Endothelial cell of hepatic sinusoid (primary cell): ENCODE results near the gene SH2D1A.
"Not testable (repeated sequence)": the region's sequence is repeated elsewhere in the genome, so short reads cannot be mapped to it uniquely, and the experiment has no call there.

Source experiments
- in situ Hi-C: cut with HindIII; loops from 2 replicates; pipeline ENCODE4 v1.10.0; 2017; ENCODE audit warnings: low sequenced_read_pairs

SH2D1A gene

GRCh38 chrX:124348885-124349453 lies 2.6 kb downstream of the SH2D1A start:
- in situ Hi-C loops: no loop called here

- in situ Hi-C loops: no loop called here
These were observed 8.3 kb downstream of the SH2D1A start for GRCh38 chrX:124354648-124355047.

GRCh38 chrX:124358800-124359383 lies 12.5 kb downstream of the SH2D1A start:
- in situ Hi-C loops: no loop called here

- in situ Hi-C loops: no loop called here
These were observed 15.7 kb downstream of the SH2D1A start for GRCh38 chrX:124362072-124362471.

- in situ Hi-C loops: no loop called here
These were observed 16.4 kb downstream of the SH2D1A start for GRCh38 chrX:124362761-124363160.

- in situ Hi-C loops: no loop called here
These were observed 23.4 kb downstream of the SH2D1A start for GRCh38 chrX:124369722-124370121.

GRCh38 chrX:124373348-124373747 lies 27.0 kb downstream of the SH2D1A start:
- in situ Hi-C loops: no loop called here

GRCh38 chrX:124378643-124379042 lies 32.3 kb downstream of the SH2D1A start:
- in situ Hi-C loops: no loop called here

- in situ Hi-C loops: no loop called here
These were observed 37.0 kb downstream of the SH2D1A start for GRCh38 chrX:124383354-124383753.

- in situ Hi-C loops: no loop called here
These were observed 40.0 kb downstream of the SH2D1A start for GRCh38 chrX:124386401-124386800.

GRCh38 chrX:124388562-124388961 lies 42.2 kb downstream of the SH2D1A start:
- in situ Hi-C loops: no loop called here

- in situ Hi-C loops: no loop called here
These were observed 46.4 kb downstream of the SH2D1A start for GRCh38 chrX:124392794-124393193.

GRCh38 chrX:124393238-124393637 lies 46.9 kb downstream of the SH2D1A start:
- in situ Hi-C loops: no loop called here

GRCh38 chrX:124393659-124394058 lies 47.3 kb downstream of the SH2D1A start:
- in situ Hi-C loops: no loop called here

GRCh38 chrX:124395145-124395880 lies 49.0 kb downstream of the SH2D1A start:
- in situ Hi-C loops: no loop called here

- in situ Hi-C loops: no loop called here
These were observed 55.3 kb downstream of the SH2D1A start for GRCh38 chrX:124401696-124402095.

GRCh38 chrX:124405868-124406267 lies 59.5 kb downstream of the SH2D1A start:
- in situ Hi-C loops: no loop called here

GRCh38 chrX:124406294-124407014 lies 60.1 kb downstream of the SH2D1A start:
- in situ Hi-C loops: no loop called here

- in situ Hi-C loops: no loop called here
These were observed 60.9 kb downstream of the SH2D1A start for GRCh38 chrX:124407226-124407625.

- in situ Hi-C loops: not testable (repeated sequence)
These were observed 62.0 kb downstream of the SH2D1A start for GRCh38 chrX:124408380-124408779.

- in situ Hi-C loops: no loop called here
These were observed 66.9 kb downstream of the SH2D1A start for GRCh38 chrX:124413244-124413643.

GRCh38 chrX:124414281-124414680 lies 67.9 kb downstream of the SH2D1A start:
- in situ Hi-C loops: no loop called here
